Calu3 (cell line): ENCODE measurements around the gene FAM241A. TPM values are rescaled to one million over a fixed set of nuclear protein-coding genes. Genes with fewer than 3 reads are reported as not detected.

Source experiments
- total RNA-seq: library from RNA; stranded (reverse); gene quantifications from 2 replicates; pipeline ENCODE4 v1.2.3, GENCODE V29; 2022

FAM241A gene
- total RNA-seq, 1 experiment from 2014 or later, result 1.6 TPM

Other genes with a start within 250 kb of the FAM241A start
- gene AP1AR, start 86.3 kb downstream of the FAM241A start, total RNA-seq, result 23.3 and 30.8 TPM in 2 replicates
- gene TIFA, start 140.4 kb downstream of the FAM241A start, total RNA-seq, result 6.6 and 9.7 TPM in 2 replicates
- 17.1 and 17.9 TPM in 2 replicates for gene ALPK1, start 151.9 kb downstream of the FAM241A start, total RNA-seq